ENCODE data around the gene SVOPL.

GRCh38 chr7:138618933-138619332, 82.2 kb downstream of the SVOPL start:
- TF ChIP-seq EZH2phosphoT487 (IDR thresholded peaks at IDR 0.05; ENCODE audit: low read depth, severe bottlenecking, unreplicated experiment), result no peak
- TF ChIP-seq CTCF (IDR thresholded peaks at IDR 0.05; ENCODE audit: poor library complexity), result no peak

Data from hepatocyte (in vitro differentiated cells).